Dendritic cell treated with granulocyte-macrophage colony-stimulating factor and Interleukin-4, amounts not matched to agents 40 ng/mL and 50 ng/mL, for 4 days (primary cell): ENCODE results near the gene PCDHA7.
"Not testable (repeated sequence)": the region's sequence is repeated elsewhere in the genome, so short reads cannot be mapped to it uniquely, and the experiment has no call there.

ENCODE experiments used
- H3K27ac Mint-ChIP-seq: one replicate; pipeline ENCODE4 v1.8.0; 2022; ENCODE audit warnings: mild to moderate bottlenecking, mixed read lengths
- H3K27me3 Mint-ChIP-seq: one replicate; pipeline ENCODE4 v1.8.0; 2022; ENCODE audit warnings: mild to moderate bottlenecking, mixed read lengths
- H3K36me3 Mint-ChIP-seq: one replicate; pipeline ENCODE4 v1.8.0; 2022; ENCODE audit warnings: low read depth, mixed read lengths
- H3K4me1 Mint-ChIP-seq: one replicate; pipeline ENCODE4 v1.8.0; 2022; ENCODE audit warnings: low read depth, mixed read lengths
- H3K4me3 Mint-ChIP-seq: one replicate; pipeline ENCODE4 v1.8.0; 2022; ENCODE audit warnings: mild to moderate bottlenecking, moderate library complexity, mixed read lengths
- H3K9me3 Mint-ChIP-seq: one replicate; pipeline ENCODE4 v1.8.0; 2022; ENCODE audit warnings: mixed read lengths
- intact Hi-C: fragments of 100-400 bp; cut with micrococcal nuclease; formaldehyde crosslinking; loops from one replicate; pipeline ENCODE4 v1.15.0; 2022

The PCDHA7 gene

GRCh38 chr5:140802781-140803271 lies 31.2 kb upstream of the PCDHA7 start:
- no peak overlapping the region for H3K4me3 Mint-ChIP-seq
- intact Hi-C loops = no loop called here
- no peaks in the 10 kb centered on the region for H3K36me3 Mint-ChIP-seq
- peaks cover 51% of the 10 kb centered on the region for H3K9me3 Mint-ChIP-seq
- H3K27ac Mint-ChIP-seq = no peak overlapping the region
- peaks cover 29% of the 10 kb centered on the region for H3K27me3 Mint-ChIP-seq
- H3K4me1 Mint-ChIP-seq = no peaks in the 10 kb centered on the region

GRCh38 chr5:140806834-140807775 lies 27.0 kb upstream of the PCDHA7 start, which contains the start of gene PCDHA4:
Gene PCDHA4 (plus strand): TSS chr5:140807068.
- Mint-ChIP-seq H3K4me3 (no peak within 1 kb of the TSS), H3K36me3 (no peaks in the 10 kb centered on the region)

GRCh38 chr5:140808241-140808888 lies 25.7 kb upstream of the PCDHA7 start:
- H3K4me1 Mint-ChIP-seq, H3K4me3 Mint-ChIP-seq, intact Hi-C loops, H3K27ac Mint-ChIP-seq, H3K36me3 Mint-ChIP-seq: not testable (repeated sequence)
- H3K9me3 Mint-ChIP-seq = peaks cover 51% of the 10 kb centered on the region
- H3K27me3 Mint-ChIP-seq = peaks cover 11% of the 10 kb centered on the region

More at GRCh38 chr5:140806834-140807775, 27.0 kb upstream of the PCDHA7 start, which contains the start of gene PCDHA4:
- intact Hi-C loops = no loop called here
- Mint-ChIP-seq H3K9me3 (peaks cover 53% of the 10 kb centered on the region), H3K27me3 (peaks cover 24% of the 10 kb centered on the region), H3K27ac (no peak within 1 kb of the TSS), H3K4me1 (no peaks in the 10 kb centered on the region)

- H3K27me3 Mint-ChIP-seq = peaks cover 11% of the 10 kb centered on the region
- H3K9me3 Mint-ChIP-seq = peaks cover 45% of the 10 kb centered on the region
- H3K27ac Mint-ChIP-seq = no peak overlapping the region
- intact Hi-C loops = no loop called here
- H3K36me3 Mint-ChIP-seq = no peaks in the 10 kb centered on the region
- no peak overlapping the region for H3K4me3 Mint-ChIP-seq
- H3K4me1 Mint-ChIP-seq = no peaks in the 10 kb centered on the region
Measured at GRCh38 chr5:140808889-140809291, 25.2 kb upstream of the PCDHA7 start.

- Mint-ChIP-seq H3K4me1 (no peaks in the 10 kb centered on the region), H3K27ac (no peak within 1 kb of the TSS), H3K4me3 (no peak within 1 kb of the TSS), H3K9me3 (peaks cover 33% of the 10 kb centered on the region), H3K36me3 (no peaks in the 10 kb centered on the region), H3K27me3 (peaks cover 9% of the 10 kb centered on the region)
- intact Hi-C loops = no loop called here
Measured at GRCh38 chr5:140821375-140822280, 12.4 kb upstream of the PCDHA7 start, which contains the start of gene PCDHA5. Gene PCDHA5 (plus strand): TSS chr5:140821613.

- Mint-ChIP-seq H3K4me1 (no peaks in the 10 kb centered on the region), H3K36me3 (no peaks in the 10 kb centered on the region), H3K4me3 (no peak overlapping the region), H3K27ac (no peak overlapping the region), H3K9me3 (peaks cover 38% of the 10 kb centered on the region), H3K27me3 (peaks cover 12% of the 10 kb centered on the region)
- intact Hi-C loops = no loop called here
Measured at GRCh38 chr5:140822281-140822629, 11.8 kb upstream of the PCDHA7 start.

- H3K4me3 Mint-ChIP-seq, H3K4me1 Mint-ChIP-seq, H3K36me3 Mint-ChIP-seq, H3K27ac Mint-ChIP-seq, intact Hi-C loops: not testable (repeated sequence)
- H3K9me3 Mint-ChIP-seq = peaks cover 44% of the 10 kb centered on the region
- peaks cover 16% of the 10 kb centered on the region for H3K27me3 Mint-ChIP-seq
Measured at GRCh38 chr5:140822969-140823368, 11.1 kb upstream of the PCDHA7 start.

GRCh38 chr5:140823475-140823874 lies 10.6 kb upstream of the PCDHA7 start:
- H3K27me3 Mint-ChIP-seq = peaks cover 21% of the 10 kb centered on the region
- no peak overlapping the region for H3K4me3 Mint-ChIP-seq
- no peak overlapping the region for H3K27ac Mint-ChIP-seq
- H3K9me3 Mint-ChIP-seq = peaks cover 49% of the 10 kb centered on the region
- no peaks in the 10 kb centered on the region for H3K36me3 Mint-ChIP-seq
- intact Hi-C loops = no loop called here
- H3K4me1 Mint-ChIP-seq = no peaks in the 10 kb centered on the region

- Mint-ChIP-seq H3K9me3 (peaks cover 65% of the 10 kb centered on the region), H3K27me3 (peaks cover 30% of the 10 kb centered on the region), H3K36me3 (no peaks in the 10 kb centered on the region), H3K4me3 (no peak within 1 kb of the TSS), H3K27ac (no peak within 1 kb of the TSS), H3K4me1 (no peaks in the 10 kb centered on the region)
- intact Hi-C loops = no loop called here
Measured at GRCh38 chr5:140827704-140828361, 6.2 kb upstream of the PCDHA7 start, which contains the start of gene PCDHA6. Gene PCDHA6 (plus strand): TSS chr5:140827960. CDS start chr5:140828092, 132 bp downstream.

- intact Hi-C loops = no loop called here
- no peaks in the 10 kb centered on the region for H3K4me1 Mint-ChIP-seq
- peaks cover 32% of the 10 kb centered on the region for H3K27me3 Mint-ChIP-seq
- no peaks in the 10 kb centered on the region for H3K36me3 Mint-ChIP-seq
- H3K27ac Mint-ChIP-seq = no peak overlapping the region
- H3K9me3 Mint-ChIP-seq = peaks cover 65% of the 10 kb centered on the region
- H3K4me3 Mint-ChIP-seq = no peak overlapping the region
Measured at GRCh38 chr5:140828362-140828737, 5.7 kb upstream of the PCDHA7 start.

GRCh38 chr5:140829511-140830501 lies 4.3 kb upstream of the PCDHA7 start:
- H3K27me3 Mint-ChIP-seq = peaks cover 38% of the 10 kb centered on the region
- H3K4me1 Mint-ChIP-seq, H3K36me3 Mint-ChIP-seq, intact Hi-C loops, H3K27ac Mint-ChIP-seq, H3K4me3 Mint-ChIP-seq: not testable (repeated sequence)
- H3K9me3 Mint-ChIP-seq = peaks cover 68% of the 10 kb centered on the region

GRCh38 chr5:140834439-140835008 lies 455 bp downstream of the PCDHA7 start:
- Mint-ChIP-seq H3K9me3 (peaks cover 50% of the 10 kb centered on the region), H3K27me3 (peaks cover 23% of the 10 kb centered on the region)
- intact Hi-C loops, H3K27ac Mint-ChIP-seq, H3K4me1 Mint-ChIP-seq, H3K36me3 Mint-ChIP-seq, H3K4me3 Mint-ChIP-seq: not testable (repeated sequence)
